ENCODE measurements around the gene GABRG3. TPM values are rescaled to one million over a fixed set of nuclear protein-coding genes. Genes with fewer than 3 reads are reported as not detected.

GABRG3 gene
- total and polyA plus RNA-seq, 9 of the 15 experiments (the other 6 are each of a cell fraction or from before 2014, with no cell fraction given) = 4.0 to 15.1 (median 11.2) TPM

GRCh38 chr15:27081676-27082418 lies 110.9 kb downstream of the GABRG3 start:
- no peak for FAIRE-seq
- CTCF ChIA-PET (ENCODE audit: low intra/inter-chr PET ratio) = no interaction called here
- Histone ChIP-seq H3K79me2 (ENCODE audit: control insufficient read depth, insufficient read depth, low read length) (no peaks in the 10 kb centered on the region), H3K9ac (ENCODE audit: insufficient read depth in 1 of 2, low read depth in 2 of 2, low read length in 2 of 2) (peak overlapping the region in 1 of 2 experiments; percentile 46; a peak in 1 of 4 replicates), H3K27ac (ENCODE audit: extremely low read depth, low read depth, low read length) (no peak overlapping the region), H3K4me1 (replicated peaks in 1 of 2; ENCODE audit: control insufficient read depth in 2 of 2, insufficient read depth in 2 of 2, low read length in 2 of 2) (peaks cover 9 to 20% of the 10 kb centered on the region in 2 experiments), H3K27me3 (ENCODE audit: control insufficient read depth in 2 of 2, insufficient read depth in 2 of 2, low read length in 2 of 2) (peaks cover 0 to 3% of the 10 kb centered on the region in 2 experiments; a peak in 1 of 5 replicates), H2AFZ (ENCODE audit: low read depth, low read length) (peak overlapping the region; percentile 9; the same call in 1 of the 2 replicates), H3K36me3 (ENCODE audit: control insufficient read depth, insufficient read depth, low read length) (no peaks in the 10 kb centered on the region), H3K4me2 (ENCODE audit: insufficient read depth, low read length) (no peak overlapping the region), H4K20me1 (replicated peaks; ENCODE audit: control insufficient read depth, insufficient read depth, low read length) (no peaks in the 10 kb centered on the region), H3K9me3 (replicated peaks; ENCODE audit: control insufficient read depth, insufficient read depth, low read depth, low read length) (no peaks in the 10 kb centered on the region), H3K4me3 (no peak overlapping the region), H3K9me1 (ENCODE audit: control insufficient read depth, insufficient read depth, low read length) (no peaks in the 10 kb centered on the region)
- peak; percentile 10; the same call in 2 of the 3 replicates for ATAC-seq
- BruUV-seq (replicated peaks) = no TSS peak
- intact Hi-C loops (cut with micrococcal nuclease) = no loop called here
- DNase-seq (ENCODE audit: extremely low read depth in 1 of 4, low spot score in 3 of 4) = peak in 2 of 4 experiments; percentile 18 to 44
- 45% methylated on average over 10 of the region's 10 CpGs for WGBS (ENCODE audit: insufficient coverage, low coverage, missing lambda C conversion rate)
- POLR2A ChIA-PET = interaction anchor here (0.7 to 1.3 kb wide), 2 partner anchors 20 to 22 kb away, joined by 3 read pairs; no protein-coding TSS in a partner anchor
- in situ Hi-C loops (cut with MboI) = no loop called here
- TF ChIP-seq COPS2 (conservative IDR thresholded peaks at IDR 0.05) = no peak
- no peak for TF ChIP-seq ATF6 (CRISPR knock-in tag; IDR thresholded peaks at IDR 0.05)
- no peak for TF ChIP-seq ATF7 (IDR thresholded peaks at IDR 0.05)
- TF ChIP-seq DMBX1 (CRISPR knock-in tag; IDR thresholded peaks at IDR 0.05; ENCODE audit: borderline replicate concordance) = no peak
- TF ChIP-seq ZNF318 (IDR thresholded peaks at IDR 0.05; ENCODE audit: borderline replicate concordance in 1 of 2, low read depth in 1 of 2) = no peak
- TF ChIP-seq ZNF146 (CRISPR knock-in tag; IDR thresholded peaks at IDR 0.05; ENCODE audit: unreplicated experiment) = no peak
- TF ChIP-seq SUPT5H (IDR thresholded peaks at IDR 0.05) = no peak
- no peak for TF ChIP-seq CC2D1A (IDR thresholded peaks at IDR 0.05)
- TF ChIP-seq NR2C1 (IDR thresholded peaks at IDR 0.05) = peak; percentile 67
- peak; percentile 80 for TF ChIP-seq NR2C1 (tag; IDR thresholded peaks at IDR 0.05)
- TF ChIP-seq NR2C2 (CRISPR knock-in tag; IDR thresholded peaks at IDR 0.05) = no peak; the same call in 1 of the 2 replicates
- peak; percentile 81 for TF ChIP-seq NR2C2 (tag; IDR thresholded peaks at IDR 0.05)
- TF ChIP-seq MCM7 (IDR thresholded peaks at IDR 0.05) = no peak

All from K562 (cell line).